ENCODE results near the gene ACSL1. TPM values are rescaled to one million over a fixed set of nuclear protein-coding genes. Genes with fewer than 3 reads are reported as not detected.

The ACSL1 gene
- total RNA-seq, 1 donor from 2014 or later = 4.3 TPM

DNA sequence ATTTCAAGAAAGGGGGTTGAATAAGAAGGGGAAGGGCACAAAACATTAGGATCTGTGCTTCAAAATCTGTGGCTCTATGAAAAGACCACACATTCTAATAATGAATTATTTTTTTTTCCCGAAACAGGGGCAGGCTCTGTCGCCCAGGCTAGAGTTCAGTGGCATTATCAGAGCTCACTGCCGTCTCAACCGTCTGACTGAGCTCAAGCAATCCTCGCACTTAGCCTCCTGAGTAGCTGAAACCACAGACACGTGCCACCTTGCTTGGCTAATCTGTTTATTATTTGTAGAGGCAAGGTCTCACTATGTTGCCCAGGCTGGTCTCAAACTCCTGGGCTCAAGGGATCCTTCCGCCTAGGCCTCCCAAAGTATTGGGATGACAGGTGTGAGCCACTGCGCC, 33.4 kb downstream of the ACSL1 start:
- no peaks in the 10 kb centered on the region for H3K27me3 Mint-ChIP-seq (ENCODE audit: unreplicated experiment)
- TF ChIP-seq, protein P1, sequence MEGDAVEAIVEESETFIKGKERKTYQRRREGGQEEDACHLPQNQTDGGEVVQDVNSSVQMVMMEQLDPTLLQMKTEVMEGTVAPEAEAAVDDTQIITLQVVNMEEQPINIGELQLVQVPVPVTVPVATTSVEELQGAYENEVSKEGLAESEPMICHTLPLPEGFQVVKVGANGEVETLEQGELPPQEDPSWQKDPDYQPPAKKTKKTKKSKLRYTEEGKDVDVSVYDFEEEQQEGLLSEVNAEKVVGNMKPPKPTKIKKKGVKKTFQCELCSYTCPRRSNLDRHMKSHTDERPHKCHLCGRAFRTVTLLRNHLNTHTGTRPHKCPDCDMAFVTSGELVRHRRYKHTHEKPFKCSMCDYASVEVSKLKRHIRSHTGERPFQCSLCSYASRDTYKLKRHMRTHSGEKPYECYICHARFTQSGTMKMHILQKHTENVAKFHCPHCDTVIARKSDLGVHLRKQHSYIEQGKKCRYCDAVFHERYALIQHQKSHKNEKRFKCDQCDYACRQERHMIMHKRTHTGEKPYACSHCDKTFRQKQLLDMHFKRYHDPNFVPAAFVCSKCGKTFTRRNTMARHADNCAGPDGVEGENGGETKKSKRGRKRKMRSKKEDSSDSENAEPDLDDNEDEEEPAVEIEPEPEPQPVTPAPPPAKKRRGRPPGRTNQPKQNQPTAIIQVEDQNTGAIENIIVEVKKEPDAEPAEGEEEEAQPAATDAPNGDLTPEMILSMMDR (IDR thresholded peaks at IDR 0.05; ENCODE audit: unreplicated experiment) = no peak
- no peaks in the 10 kb centered on the region for H3K9me3 Mint-ChIP-seq (ENCODE audit: unreplicated experiment)
- no peak overlapping the region for H3K27ac Mint-ChIP-seq (ENCODE audit: unreplicated experiment)
- H3K4me1 Mint-ChIP-seq (ENCODE audit: unreplicated experiment) = no peaks in the 10 kb centered on the region
- H3K36me3 Mint-ChIP-seq (ENCODE audit: low read depth, unreplicated experiment) = no peaks in the 10 kb centered on the region
- H3K4me3 Mint-ChIP-seq (ENCODE audit: unreplicated experiment) = no peak overlapping the region
- DNase-seq (ENCODE audit: low spot score) = no peak

DNA sequence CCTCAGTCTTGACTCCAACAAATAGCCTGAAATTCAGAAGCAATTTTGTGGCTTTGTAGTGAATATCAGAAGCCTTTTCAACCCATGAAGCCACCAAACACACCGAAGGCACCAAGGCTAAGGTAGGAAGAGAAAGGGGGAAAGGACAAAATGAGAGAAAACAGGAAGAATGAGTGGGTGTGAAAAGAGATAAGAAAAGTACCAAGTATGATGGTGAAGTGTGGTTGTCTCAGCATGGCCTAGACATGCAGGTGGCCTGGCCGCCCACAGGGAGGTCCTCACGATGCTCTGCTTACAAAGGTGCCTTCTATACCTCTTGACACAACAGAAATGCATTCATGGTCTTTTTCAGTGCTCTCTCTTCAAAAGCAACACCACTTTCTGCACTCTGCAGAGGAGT, 34.9 kb downstream of the ACSL1 start:
- no peaks in the 10 kb centered on the region for H3K4me1 Mint-ChIP-seq (ENCODE audit: unreplicated experiment)

DNA sequence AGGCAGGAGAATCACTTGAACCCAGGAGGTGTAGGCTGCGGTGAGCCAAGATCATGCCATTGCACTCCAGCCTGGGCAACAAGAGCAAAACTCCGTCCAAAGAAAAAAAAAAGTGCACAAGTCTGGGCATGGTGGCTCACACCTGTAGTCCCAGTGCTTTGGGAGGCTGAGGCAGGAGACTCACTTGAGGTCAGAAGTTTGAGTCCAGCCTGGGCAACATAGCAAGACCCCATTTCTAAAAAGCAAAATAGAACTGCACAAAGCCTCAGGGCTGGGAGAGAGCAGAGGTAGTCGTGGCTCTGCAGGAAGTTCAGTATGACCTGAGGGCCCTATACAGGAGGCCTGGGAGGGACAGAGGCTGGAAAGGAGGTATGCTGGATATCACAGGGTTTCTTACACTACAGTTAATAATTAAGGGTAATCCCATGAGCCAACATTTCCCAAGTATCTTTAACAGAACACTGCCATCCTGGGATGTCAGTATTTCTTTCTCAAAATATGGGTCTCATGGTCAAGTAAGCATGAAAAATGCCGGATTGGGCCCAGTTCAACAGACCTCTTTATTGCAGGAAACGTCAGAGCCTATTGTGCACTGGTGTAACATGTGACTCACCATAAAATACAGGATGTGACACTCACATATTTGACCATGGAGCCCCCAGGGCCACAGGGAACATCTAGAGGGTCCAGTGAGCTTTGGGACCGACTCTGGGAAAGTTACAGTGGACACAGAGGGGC, 37.8 kb downstream of the ACSL1 start:
- H3K4me1 Mint-ChIP-seq (ENCODE audit: unreplicated experiment) = peaks cover 2% of the 10 kb centered on the region
- peaks cover 3% of the 10 kb centered on the region for H3K27me3 Mint-ChIP-seq (ENCODE audit: unreplicated experiment)
- no peak for DNase-seq (ENCODE audit: low spot score)
- no peaks in the 10 kb centered on the region for H3K36me3 Mint-ChIP-seq (ENCODE audit: low read depth, unreplicated experiment)
- H3K4me3 Mint-ChIP-seq (ENCODE audit: unreplicated experiment) = no peak overlapping the region
- H3K27ac Mint-ChIP-seq (ENCODE audit: unreplicated experiment) = no peak overlapping the region
- no peaks in the 10 kb centered on the region for H3K9me3 Mint-ChIP-seq (ENCODE audit: unreplicated experiment)
- TF ChIP-seq, protein P1 (IDR thresholded peaks at IDR 0.05; ENCODE audit: unreplicated experiment) = no peak

More for the DNA sequence above, 34.9 kb downstream of the ACSL1 start:
- no peaks in the 10 kb centered on the region for H3K27me3 Mint-ChIP-seq (ENCODE audit: unreplicated experiment)
- H3K9me3 Mint-ChIP-seq (ENCODE audit: unreplicated experiment) = no peaks in the 10 kb centered on the region
- TF ChIP-seq, protein P1 (IDR thresholded peaks at IDR 0.05; ENCODE audit: unreplicated experiment) = no peak
- DNase-seq (ENCODE audit: low spot score) = no peak
- H3K27ac Mint-ChIP-seq (ENCODE audit: unreplicated experiment) = no peak overlapping the region
- H3K36me3 Mint-ChIP-seq (ENCODE audit: low read depth, unreplicated experiment) = no peaks in the 10 kb centered on the region
- no peak overlapping the region for H3K4me3 Mint-ChIP-seq (ENCODE audit: unreplicated experiment)

DNA sequence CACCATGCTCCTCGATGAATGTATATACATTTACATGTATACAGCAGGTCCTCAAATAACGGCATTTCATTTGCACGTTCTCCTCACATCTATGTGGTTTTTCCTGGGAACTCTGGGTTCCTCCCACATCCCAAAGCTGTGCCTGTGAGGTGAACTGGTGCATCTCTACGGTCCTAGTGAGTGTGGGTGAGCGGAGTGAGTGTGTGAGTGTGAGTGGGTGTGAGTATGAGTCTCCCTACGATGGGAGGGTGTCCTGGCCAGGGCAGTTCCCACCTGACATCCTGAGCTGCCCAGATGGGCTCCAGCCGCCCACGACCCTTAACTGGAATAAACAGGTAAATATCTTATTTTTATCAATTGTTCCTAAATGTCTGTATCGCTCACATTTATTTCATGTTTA, 40.0 kb downstream of the ACSL1 start:
- H3K9me3 Mint-ChIP-seq (ENCODE audit: unreplicated experiment) = no peaks in the 10 kb centered on the region
- peaks cover 3% of the 10 kb centered on the region for H3K27me3 Mint-ChIP-seq (ENCODE audit: unreplicated experiment)
- no peaks in the 10 kb centered on the region for H3K36me3 Mint-ChIP-seq (ENCODE audit: low read depth, unreplicated experiment)
- no peak for DNase-seq (ENCODE audit: low spot score)
- no peak overlapping the region for H3K27ac Mint-ChIP-seq (ENCODE audit: unreplicated experiment)
- H3K4me1 Mint-ChIP-seq (ENCODE audit: unreplicated experiment) = peaks cover 10% of the 10 kb centered on the region
- H3K4me3 Mint-ChIP-seq (ENCODE audit: unreplicated experiment) = no peak overlapping the region
- TF ChIP-seq, protein P1 (IDR thresholded peaks at IDR 0.05; ENCODE audit: unreplicated experiment) = no peak

DNA sequence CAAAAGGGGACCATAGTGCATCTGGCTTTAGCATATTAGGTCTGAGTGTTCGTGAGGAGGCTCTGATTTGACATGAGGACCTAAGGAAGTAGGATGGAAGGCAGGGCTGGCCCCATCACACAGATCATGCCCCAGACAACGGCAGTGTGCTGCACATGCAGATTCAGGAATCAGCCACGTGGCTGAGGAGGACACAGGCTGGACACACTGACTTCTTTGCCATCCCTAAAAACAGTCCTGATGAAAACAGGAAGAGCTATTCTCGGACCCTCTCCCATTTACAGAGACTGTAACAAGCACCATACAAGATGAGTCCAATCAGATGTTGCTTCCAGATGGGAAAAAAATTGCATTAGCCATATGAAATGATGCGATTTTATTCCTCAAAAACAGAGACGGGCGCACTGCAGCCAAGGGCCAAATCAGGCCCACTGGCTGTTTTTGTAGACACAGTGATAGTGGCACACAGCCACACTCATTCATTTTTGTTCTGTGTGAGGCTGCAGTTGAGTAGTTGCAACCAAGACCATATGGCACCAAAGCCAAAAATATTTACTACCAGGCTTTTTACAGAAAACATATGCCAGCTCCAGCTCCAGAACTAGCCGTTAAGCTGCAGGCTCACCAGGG, 41.0 kb downstream of the ACSL1 start:
- H3K36me3 Mint-ChIP-seq (ENCODE audit: low read depth, unreplicated experiment) = no peaks in the 10 kb centered on the region
- H3K4me3 Mint-ChIP-seq (ENCODE audit: unreplicated experiment) = no peak overlapping the region
- TF ChIP-seq, protein P1 (IDR thresholded peaks at IDR 0.05; ENCODE audit: unreplicated experiment) = no peak
- H3K9me3 Mint-ChIP-seq (ENCODE audit: unreplicated experiment) = no peaks in the 10 kb centered on the region
- peaks cover 3% of the 10 kb centered on the region for H3K27me3 Mint-ChIP-seq (ENCODE audit: unreplicated experiment)
- H3K4me1 Mint-ChIP-seq (ENCODE audit: unreplicated experiment) = peaks cover 10% of the 10 kb centered on the region
- H3K27ac Mint-ChIP-seq (ENCODE audit: unreplicated experiment) = no peak overlapping the region
- DNase-seq (ENCODE audit: low spot score) = no peak
